ENCODE measurements around the gene ATF6. TPM values are rescaled to one million over a fixed set of nuclear protein-coding genes. Genes with fewer than 3 reads are reported as not detected.
A peak's percentile ranks its signal among the peaks of the same experiment; 100 is the strongest.

ATF6 gene
- total RNA-seq, 1 donor from 2014 or later: 22.9 TPM

GRCh38 chr1:161949548-161949947 is 183.4 kb downstream of the ATF6 start:
- H3K4me1 Mint-ChIP-seq (ENCODE audit: unreplicated experiment): peaks cover 42% of the 10 kb centered on the region
- no peaks in the 10 kb centered on the region for H3K27me3 Mint-ChIP-seq
- TF ChIP-seq CTCF (conservative IDR thresholded peaks at IDR 0.05): no peak
- peaks cover 9% of the 10 kb centered on the region for H3K9me3 Mint-ChIP-seq
- H3K36me3 Mint-ChIP-seq: peaks cover 12% of the 10 kb centered on the region
- H3K27ac Mint-ChIP-seq: peak overlapping the region; percentile 87
- DNase-seq (ENCODE audit: extremely low spot score, unreplicated experiment): no peak
- peak overlapping the region; percentile 35 for H3K4me3 Mint-ChIP-seq

- Mint-ChIP-seq H3K36me3 (peaks cover 10% of the 10 kb centered on the region), H3K4me3 (peak overlapping the region; percentile 5), H3K9me3 (peaks cover 9% of the 10 kb centered on the region), H3K4me1 (ENCODE audit: unreplicated experiment) (peaks cover 40% of the 10 kb centered on the region), H3K27me3 (no peaks in the 10 kb centered on the region), H3K27ac (peak overlapping the region; percentile 87)
- no peak for TF ChIP-seq CTCF (conservative IDR thresholded peaks at IDR 0.05)
- no peak for DNase-seq (ENCODE audit: extremely low spot score, unreplicated experiment)
Measured at GRCh38 chr1:161950377-161950776, 184.3 kb downstream of the ATF6 start.

GRCh38 chr1:161951646-161952045 is 185.5 kb downstream of the ATF6 start:
- TF ChIP-seq CTCF (conservative IDR thresholded peaks at IDR 0.05): no peak
- Mint-ChIP-seq H3K27me3 (no peaks in the 10 kb centered on the region), H3K4me3 (no peak overlapping the region), H3K4me1 (ENCODE audit: unreplicated experiment) (peaks cover 48% of the 10 kb centered on the region), H3K9me3 (peaks cover 9% of the 10 kb centered on the region), H3K36me3 (peaks cover 10% of the 10 kb centered on the region), H3K27ac (no peak overlapping the region)
- DNase-seq (ENCODE audit: extremely low spot score, unreplicated experiment): no peak

GRCh38 chr1:161952607-161953172 is 186.6 kb downstream of the ATF6 start:
- Mint-ChIP-seq H3K27ac (no peak overlapping the region), H3K4me3 (no peak overlapping the region), H3K9me3 (peaks cover 4% of the 10 kb centered on the region), H3K27me3 (no peaks in the 10 kb centered on the region), H3K36me3 (peaks cover 5% of the 10 kb centered on the region), H3K4me1 (ENCODE audit: unreplicated experiment) (peaks cover 45% of the 10 kb centered on the region)
- TF ChIP-seq CTCF (conservative IDR thresholded peaks at IDR 0.05): no peak
- no peak for DNase-seq (ENCODE audit: extremely low spot score, unreplicated experiment)

GRCh38 chr1:161953256-161953920 is 187.3 kb downstream of the ATF6 start:
- no peak for TF ChIP-seq CTCF (conservative IDR thresholded peaks at IDR 0.05)
- Mint-ChIP-seq H3K4me1 (ENCODE audit: unreplicated experiment) (peaks cover 45% of the 10 kb centered on the region), H3K27ac (no peak overlapping the region), H3K27me3 (no peaks in the 10 kb centered on the region), H3K9me3 (peaks cover 4% of the 10 kb centered on the region), H3K4me3 (no peak overlapping the region), H3K36me3 (peaks cover 5% of the 10 kb centered on the region)
- no peak for DNase-seq (ENCODE audit: extremely low spot score, unreplicated experiment)
